Stimulated activated CD4-positive, alpha-beta T cell treated with anti-CD3 and anti-CD28 coated beads, Interleukin-4, amount 100 ng/mL, for 48 hours (primary cell): ENCODE data around the gene HABP4.

Experiments
- DNase-seq, 2 donors: peaks; one replicate each; pipeline ENCODE4 v3.0.0-alpha.2; 2020; ENCODE audit warnings: low read depth in 2 of 2

The HABP4 gene

DNA sequence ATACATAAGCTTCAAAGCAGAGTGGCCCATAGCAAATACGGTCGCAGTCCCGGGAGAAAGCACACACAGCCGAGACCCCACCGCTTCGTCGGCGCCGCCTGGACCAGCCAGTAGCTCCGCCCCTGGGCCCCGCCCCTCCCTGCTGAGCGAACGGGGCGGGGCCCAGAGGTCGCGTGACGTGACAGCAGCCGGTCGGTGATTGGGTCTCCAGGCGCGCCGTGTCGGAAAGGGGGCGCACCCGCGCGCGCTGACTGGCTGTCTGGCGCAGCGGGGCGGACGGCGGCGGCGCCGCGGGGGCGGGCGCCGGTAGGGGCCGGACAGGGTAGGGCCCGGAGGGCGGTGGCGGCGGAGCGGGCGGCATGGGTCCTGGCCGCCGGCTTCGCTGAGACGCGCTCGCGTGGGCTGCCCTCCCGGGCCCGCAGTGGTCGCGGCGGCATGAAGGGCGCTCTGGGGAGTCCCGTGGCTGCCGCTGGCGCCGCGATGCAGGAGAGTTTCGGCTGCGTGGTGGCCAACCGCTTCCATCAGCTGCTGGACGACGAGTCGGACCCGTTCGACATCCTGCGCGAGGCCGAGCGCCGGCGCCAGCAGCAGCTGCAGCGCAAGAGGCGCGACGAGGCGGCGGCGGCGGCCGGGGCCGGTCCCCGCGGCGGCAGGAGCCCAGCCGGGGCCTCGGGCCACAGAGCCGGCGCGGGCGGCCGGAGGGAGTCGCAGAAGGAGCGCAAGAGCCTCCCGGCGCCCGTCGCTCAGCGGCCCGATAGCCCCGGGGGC is at the start of gene HABP4:
Gene HABP4 (plus strand): TSS at position 325 of the 768 bp plus-strand sequence. CDS start 111 bp downstream, at position 436.
- DNase-seq: peak; percentile 95 to 96

DNA sequence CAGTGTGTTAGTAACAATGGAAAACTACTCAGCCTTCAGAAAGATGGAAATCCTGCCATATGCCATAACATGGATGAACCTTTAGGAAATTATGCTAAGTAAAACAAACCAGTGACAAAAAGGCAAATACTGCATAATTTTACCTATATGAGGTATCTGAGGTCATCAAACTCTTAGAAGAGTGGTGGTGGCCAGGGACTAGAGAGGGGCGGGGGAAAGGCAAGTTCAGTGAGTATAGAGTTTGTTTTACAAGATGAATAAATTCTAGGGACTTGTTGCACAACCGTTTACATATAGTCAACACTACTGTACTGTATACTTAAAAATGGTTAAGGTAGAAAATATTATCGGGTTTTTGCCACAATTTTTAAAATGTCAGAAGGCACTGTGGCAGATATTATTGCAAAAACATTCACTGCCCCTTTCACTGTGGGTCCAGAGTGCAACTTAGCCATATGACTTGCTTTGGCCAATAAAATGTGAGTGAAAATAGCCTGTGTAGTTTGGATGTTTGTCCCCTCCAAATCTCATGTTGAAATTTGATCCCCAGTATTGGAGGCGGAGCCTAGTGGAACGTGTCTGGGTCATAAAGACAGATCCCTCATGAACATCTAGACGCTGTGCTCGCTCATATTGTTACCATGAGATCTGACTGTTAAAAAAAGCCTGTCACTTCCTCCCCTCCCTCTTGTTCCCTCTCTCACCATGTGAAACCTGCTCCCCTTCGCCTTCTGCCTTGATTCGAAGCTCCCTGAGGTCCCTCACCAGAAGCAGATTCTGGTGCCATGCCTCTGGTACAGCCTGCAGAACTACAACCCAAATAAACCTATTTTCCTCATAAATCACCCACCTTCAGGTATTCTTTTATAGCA is 41.3 kb upstream of the HABP4 start:
- DNase-seq: no peak

- no peak for DNase-seq
Observed at GRCh38 chr9:96411129-96411838, 38.7 kb upstream of the HABP4 start.

DNA sequence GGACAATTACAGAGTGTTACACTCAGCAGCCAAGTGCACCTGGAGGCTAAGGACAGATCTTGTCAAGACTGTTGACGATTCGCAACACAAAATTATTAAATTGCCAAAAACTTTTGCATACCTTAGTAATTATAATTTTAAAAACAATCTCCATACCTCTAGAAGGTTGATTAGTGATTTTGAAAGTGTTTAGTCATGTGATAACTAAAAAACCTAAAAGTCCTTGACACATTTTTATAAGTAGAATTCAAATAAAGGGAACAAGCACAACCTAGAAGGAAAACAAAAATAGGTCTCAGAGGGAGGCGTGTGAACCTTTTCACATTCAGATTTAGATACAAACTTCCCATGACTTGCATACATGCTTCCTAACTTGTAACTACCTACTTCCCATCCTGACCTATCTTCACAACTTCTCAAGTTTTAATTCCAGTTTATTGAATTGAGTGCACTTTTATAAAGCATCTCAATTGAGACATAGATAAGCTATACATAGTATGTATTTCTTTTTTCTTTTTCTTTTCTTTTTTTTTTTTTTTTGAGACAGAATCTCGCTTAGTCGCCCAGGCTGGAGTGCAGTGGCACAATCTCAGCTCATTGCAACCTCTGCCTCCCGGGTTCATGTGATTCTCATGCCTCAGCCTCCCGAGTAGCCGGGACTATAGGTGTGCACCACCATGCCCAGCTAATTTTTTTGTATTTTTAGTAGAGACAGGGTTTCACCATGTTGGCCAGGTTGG is 37.6 kb upstream of the HABP4 start:
- DNase-seq: no peak

GRCh38 chr9:96413302-96414221 is 36.4 kb upstream of the HABP4 start:
- DNase-seq: no peak

GRCh38 chr9:96417051-96417586 is 32.9 kb upstream of the HABP4 start:
- peak; percentile 86 to 88 for DNase-seq

- DNase-seq: no peak
Observed at GRCh38 chr9:96417661-96418082, 32.3 kb upstream of the HABP4 start.

GRCh38 chr9:96418083-96418919 is 31.7 kb upstream of the HABP4 start, which contains the start of gene ZNF367:
Gene ZNF367 (minus strand): TSS chr9:96418370. CDS start chr9:96418032, 338 bp downstream.
- DNase-seq: peak; percentile 92 to 94

GRCh38 chr9:96418920-96419690 is 30.9 kb upstream of the HABP4 start:
- peak; percentile 43 to 54 for DNase-seq

- no peak for DNase-seq
Observed at GRCh38 chr9:96419691-96419969, 30.3 kb upstream of the HABP4 start.

GRCh38 chr9:96420468-96421219 is 29.3 kb upstream of the HABP4 start:
- DNase-seq: no peak

- no peak for DNase-seq
Observed at GRCh38 chr9:96423322-96423984, 26.5 kb upstream of the HABP4 start.

DNA sequence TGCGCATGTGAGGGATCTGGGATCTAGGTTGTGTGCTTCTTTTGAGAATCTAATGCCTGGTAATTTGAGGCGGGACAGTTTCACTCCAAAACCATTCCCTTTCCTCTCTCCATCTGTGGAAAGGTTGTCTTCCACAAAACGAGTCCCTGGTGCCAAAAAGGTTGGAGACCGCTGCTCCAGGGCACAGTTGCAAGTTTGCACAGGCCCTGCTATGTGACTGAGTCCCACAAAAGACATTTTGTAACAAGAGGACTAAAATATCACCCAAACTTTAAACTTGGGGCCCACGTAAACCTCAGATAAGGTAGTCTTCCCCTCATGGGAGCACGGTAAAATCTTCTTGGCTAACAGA is 26.0 kb upstream of the HABP4 start:
- no peak for DNase-seq

DNA sequence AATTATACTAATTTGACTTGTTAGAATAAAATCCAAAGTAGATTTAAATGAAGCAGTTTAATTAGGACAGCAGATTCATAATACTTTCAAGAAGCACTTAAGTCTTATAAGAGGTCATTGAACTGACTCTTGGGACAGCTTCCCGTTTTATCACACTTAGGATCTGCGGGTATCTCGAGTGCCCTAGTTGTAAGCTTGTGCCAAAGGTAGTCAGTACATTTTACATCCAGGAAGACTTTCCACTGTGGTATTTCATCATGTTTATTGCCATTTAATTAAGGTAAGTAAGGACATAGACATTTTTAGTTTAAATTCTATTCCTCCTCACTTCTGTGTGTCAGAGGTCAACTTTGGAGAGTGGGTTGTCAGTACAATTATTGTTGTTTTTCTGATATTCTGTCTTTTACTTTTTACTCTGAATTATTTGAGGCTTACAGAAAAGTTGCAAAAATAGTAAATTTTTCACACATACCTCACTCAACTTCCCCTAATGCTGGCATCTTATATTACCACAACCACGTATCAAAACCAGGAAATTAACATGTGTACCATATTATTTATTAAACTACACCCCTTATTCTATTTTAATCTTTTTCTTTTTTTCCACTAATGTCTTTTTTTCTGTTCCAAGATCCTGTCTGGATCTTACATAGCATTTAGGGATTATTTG is 24.3 kb upstream of the HABP4 start:
- DNase-seq: no peak

GRCh38 chr9:96429732-96430131 is 20.2 kb upstream of the HABP4 start:
- no peak for DNase-seq

DNA sequence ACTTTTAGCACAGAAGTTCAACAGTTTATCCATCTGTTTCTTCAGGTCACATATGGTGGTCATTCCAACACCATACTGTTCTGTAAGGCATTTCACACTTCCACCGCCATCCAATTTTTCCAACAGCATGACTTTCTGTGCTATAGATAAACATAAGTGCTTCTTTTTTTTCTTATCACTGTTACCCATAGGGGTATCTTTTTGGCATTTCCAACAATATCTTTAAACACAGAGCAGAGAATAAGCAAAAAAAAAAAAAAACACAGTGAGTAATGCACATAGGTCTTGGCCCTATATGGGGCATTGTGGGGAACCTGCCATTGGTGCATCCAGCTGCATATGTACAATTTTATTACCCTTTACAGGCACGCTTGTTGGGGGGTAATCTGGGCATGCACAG is 19.6 kb upstream of the HABP4 start:
- no peak for DNase-seq

- no peak for DNase-seq
Observed at GRCh38 chr9:96435345-96435744, 14.6 kb upstream of the HABP4 start.
